ENCODE results near the gene NCOA7.
A peak's percentile ranks its signal among the peaks of the same experiment; 100 is the strongest.
"Not testable (repeated sequence)": the region's sequence is repeated elsewhere in the genome, so short reads cannot be mapped to it uniquely, and the experiment has no call there.

Gene NCOA7

DNA sequence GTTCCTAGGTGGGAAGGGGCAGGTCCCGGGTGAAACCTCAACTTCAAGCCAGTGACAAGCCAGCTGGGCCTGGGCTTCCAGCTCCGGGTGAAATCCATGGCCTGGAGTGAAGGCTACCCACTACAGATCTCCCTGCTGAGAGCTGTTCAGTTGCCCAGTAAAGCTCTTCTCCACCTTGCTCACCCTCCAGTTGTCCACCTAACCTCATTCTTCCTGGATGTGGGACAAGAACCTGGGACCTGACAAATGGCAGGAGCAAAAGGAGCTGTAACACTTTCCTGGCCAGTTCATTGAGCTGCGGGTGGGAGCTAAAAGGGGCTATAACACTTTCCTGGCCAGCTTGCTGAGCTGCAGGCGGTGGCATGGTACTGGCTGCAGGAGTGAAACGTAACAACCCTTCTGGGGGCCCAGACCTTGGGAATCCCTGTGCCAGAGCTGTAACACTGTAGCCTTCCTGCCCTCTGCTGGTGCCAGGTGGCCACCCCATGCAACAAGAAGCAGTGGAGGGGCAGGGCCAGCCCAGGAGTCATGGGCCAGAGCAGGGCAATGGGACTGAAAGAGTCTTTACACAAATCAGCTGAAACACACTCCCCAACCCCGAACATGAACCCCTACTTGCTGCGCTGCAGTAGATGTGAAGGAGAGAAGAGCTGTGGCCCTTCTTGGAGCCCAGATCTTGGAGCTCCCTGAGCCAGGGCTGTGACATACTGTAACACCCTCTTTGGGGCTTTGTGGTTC is 162.2 kb downstream of the NCOA7 start:
- in situ Hi-C loops (cut with MboI; ENCODE audit: low pct_unique_long_range_greater_than_20kb, low sequenced_read_pairs) = no loop called here
- DNase-seq = peak; percentile 57

DNA sequence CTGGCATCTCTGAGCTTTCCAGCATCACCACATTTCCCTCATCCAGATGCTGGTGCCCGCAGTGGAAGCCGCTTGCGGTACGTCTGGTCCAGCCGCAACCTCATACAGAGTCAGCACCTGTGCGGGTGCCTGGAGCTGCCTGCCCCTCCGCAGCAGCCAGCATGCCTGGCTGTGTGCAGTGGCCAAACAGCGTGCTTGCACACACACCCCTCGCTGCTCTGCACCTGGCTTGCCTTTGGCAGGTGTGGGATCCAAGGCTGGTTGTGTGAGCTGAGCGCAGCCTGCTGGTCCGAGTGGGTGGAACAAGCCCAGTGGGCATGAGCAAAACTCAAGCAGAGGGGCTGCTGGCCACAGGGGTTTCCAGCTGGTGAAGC is 162.7 kb downstream of the NCOA7 start:
- in situ Hi-C loops (cut with MboI; ENCODE audit: low pct_unique_long_range_greater_than_20kb, low sequenced_read_pairs) = no loop called here

DNA sequence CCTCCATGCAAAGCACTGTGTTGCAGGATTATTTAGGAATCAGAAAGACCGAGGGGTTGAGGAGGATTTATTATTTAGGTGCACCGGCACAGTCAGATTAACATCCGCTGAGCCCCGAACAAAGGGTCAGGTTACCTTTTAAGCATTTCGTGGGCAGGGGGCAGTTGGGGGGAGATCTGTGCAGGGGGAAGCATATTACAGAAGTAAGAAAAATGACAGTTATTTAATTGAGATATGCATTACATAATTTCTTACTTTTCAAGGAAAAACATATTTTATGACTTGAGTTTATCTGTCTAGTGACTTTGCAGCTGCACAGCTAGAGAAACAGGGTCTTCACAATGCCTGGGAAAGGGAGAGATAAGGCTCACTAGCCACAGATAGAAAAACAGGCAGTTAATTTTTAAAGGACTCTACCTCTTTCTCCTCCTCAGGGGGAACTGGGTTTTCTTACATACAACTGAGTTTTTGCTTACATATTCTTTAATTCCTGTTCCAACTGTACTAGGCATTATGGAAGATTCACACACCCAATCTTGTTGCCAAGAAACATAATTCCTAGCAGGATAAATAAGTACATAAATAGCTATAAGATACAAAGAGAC is 164.1 kb downstream of the NCOA7 start:
- no peak for DNase-seq
- in situ Hi-C loops (cut with MboI; ENCODE audit: low pct_unique_long_range_greater_than_20kb, low sequenced_read_pairs) = no loop called here

More for the DNA sequence above, 162.7 kb downstream of the NCOA7 start:
- no peak for DNase-seq

DNA sequence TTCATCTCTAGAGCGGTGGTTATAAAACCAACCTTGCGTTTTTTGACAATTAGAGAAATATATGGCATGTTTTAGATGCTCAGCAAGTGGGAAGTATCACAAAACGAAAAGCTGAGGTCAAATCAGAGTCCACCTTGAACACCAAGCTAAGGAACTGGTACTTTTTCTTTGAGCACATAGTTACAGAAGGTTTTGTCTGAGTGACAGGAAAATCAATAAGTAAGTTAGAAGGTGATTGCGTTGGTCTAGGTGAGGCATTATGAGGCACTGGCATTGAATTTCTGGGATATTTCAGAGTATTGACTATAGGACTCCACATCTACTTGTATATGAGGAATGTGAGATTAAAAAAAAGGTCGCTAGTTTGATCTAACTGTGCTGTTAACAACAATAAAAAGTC is 165.2 kb downstream of the NCOA7 start:
- in situ Hi-C loops (cut with MboI; ENCODE audit: low pct_unique_long_range_greater_than_20kb, low sequenced_read_pairs) = no loop called here
- DNase-seq = no peak

DNA sequence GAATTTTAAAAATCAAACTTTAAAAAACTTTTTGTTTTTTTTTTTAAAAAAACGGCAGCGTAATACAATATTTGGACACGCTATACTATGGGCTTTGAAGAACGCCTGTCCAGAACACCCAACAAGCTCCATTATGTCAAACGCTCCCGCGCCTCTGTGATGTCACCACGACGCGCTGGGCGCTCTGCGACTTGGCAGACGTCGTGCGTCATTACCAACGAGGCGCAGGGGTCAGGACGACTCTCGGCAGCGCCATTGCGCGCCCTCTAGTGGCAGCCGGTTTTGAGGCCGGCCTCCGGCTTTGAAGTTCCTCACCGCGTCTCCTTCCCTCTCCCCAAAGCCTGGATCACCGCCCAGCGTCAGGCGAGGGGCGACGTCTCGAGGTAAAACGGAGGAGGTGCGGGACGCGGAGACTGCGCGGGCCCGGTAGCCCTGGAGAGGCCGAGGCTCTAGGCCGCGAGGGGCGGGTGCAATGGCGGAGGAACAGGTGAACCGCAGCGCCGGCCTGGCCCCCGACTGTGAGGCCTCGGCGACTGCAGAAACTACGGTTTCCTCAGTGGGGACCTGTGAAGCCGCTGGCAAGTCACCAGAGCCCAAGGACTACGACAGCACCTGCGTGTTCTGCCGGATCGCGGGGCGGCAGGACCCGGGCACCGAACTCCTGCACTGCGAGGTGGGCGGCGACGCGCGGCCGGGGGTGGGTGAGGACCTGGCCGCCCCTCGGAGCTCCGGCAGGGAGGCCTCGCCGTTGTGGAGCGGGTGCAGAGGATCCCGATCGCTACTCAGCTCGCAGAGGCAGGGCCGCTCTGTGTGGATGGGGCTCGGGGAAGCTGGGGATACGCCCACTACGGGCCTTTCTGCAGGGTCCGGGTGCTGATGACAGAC is 166.0 kb downstream of the NCOA7 start, which contains the start of gene HINT3:
Gene HINT3 (plus strand): TSS at position 265 of the 885 bp plus-strand sequence. CDS start 208 bp downstream, at position 473.
- peak; percentile 99 for DNase-seq
- in situ Hi-C loops (cut with MboI; ENCODE audit: low pct_unique_long_range_greater_than_20kb, low sequenced_read_pairs) = no loop called here

DNA sequence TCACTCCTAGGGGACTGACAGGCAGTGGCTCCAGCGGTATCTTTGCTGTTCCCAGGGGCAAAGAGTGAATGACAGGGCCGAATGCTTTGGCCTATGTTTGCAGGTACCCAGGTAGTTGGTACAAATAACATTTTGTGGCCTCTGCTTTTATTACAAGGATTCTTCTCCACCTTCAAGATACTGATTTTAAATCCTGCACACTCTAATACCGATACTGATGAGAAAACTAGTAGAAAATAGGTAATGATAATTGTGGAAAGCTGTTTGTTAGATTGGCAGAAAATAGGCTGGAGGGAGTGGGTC is 166.6 kb downstream of the NCOA7 start:
- in situ Hi-C loops (cut with MboI; ENCODE audit: low pct_unique_long_range_greater_than_20kb, low sequenced_read_pairs) = no loop called here
- DNase-seq = no peak

DNA sequence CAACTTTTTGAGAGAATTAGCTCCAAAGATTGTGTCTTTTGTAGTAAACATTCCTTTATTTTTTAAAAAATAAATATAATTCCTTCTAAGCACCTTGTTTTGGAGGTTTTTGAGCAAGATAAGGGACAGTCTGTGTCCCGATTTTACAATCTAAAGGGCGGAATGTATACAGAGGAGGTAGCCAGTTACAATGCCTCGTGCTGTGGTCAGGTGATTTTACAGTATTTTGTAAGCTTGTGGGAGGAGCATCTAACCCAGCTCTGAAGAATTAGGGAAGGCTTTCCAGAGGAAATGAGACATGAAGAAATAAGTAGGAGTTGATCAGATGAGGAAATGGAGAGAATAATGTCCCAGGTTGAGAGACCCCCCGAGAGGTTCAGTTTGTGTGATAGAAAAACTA is 167.1 kb downstream of the NCOA7 start:
- in situ Hi-C loops (cut with MboI; ENCODE audit: low pct_unique_long_range_greater_than_20kb, low sequenced_read_pairs) = no loop called here

DNA sequence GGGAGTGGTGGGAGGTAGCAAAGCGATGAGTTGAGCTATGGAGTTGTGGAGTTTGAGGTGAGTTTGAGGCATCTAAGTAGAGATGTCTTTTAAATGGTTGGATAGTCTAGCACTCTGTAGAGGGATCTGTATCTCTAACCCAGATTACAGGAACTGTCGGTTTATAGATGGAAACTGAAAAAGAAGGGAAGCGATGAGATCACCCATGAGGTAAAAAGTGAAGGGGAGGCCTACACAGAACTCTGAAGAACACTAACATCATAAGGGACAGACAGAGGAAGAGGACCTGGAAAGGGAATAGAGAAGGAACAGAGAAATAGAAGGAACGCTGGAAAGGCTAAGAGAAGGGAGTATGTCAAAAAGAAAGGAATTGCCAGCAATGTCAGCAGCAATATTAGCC is 168.3 kb downstream of the NCOA7 start:
- in situ Hi-C loops (cut with MboI; ENCODE audit: low pct_unique_long_range_greater_than_20kb, low sequenced_read_pairs) = no loop called here
- DNase-seq = no peak

More for the DNA sequence above, 167.1 kb downstream of the NCOA7 start:
- DNase-seq = peak; percentile 68

DNA sequence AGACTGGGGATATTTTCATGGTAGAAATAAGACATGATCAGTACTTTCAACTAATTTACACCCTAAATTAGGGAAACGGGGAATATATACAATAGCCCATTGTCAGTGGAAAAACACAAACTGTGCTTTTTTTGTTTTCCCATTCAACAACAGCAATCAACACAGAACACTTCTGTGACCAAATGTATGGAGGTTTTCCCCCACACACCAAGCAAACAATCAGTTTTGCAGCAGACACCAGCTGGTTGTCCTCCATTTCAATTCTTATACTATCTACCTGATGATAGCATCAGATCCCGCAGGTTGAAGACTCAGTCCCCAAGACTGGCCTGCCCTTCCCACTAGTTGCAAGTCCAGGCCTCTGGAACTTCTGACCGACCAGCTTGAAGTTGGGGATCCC is 170.4 kb downstream of the NCOA7 start:
- in situ Hi-C loops (cut with MboI; ENCODE audit: low pct_unique_long_range_greater_than_20kb, low sequenced_read_pairs) = no loop called here
- DNase-seq = no peak

DNA sequence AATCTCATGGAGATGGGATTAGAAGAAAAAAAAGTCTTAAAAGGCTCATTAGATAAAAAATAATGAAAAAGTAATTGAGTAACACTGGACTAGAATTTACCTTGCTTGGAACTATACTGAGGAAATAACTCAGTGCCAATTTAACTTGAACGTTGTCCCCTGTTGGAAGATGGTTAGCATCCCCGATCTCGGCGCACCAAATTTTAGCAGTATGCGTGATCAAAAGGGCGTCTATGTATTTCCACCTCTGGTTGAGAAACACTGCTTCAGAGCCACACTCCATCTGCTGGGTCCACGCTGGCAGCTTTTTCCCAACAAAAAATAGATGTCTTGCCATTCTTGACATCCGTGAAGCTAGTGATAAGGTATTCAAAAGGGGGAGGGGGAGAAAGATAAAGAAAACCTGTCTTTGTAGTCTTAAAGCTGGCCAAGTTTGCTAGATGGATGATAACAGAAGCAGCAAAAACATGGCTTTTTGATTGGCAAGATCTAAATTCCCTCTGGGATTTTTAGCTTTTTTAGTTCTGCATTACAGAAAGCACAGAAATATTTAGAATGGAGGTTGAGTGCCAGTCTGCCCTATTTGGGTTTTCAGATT is 172.2 kb downstream of the NCOA7 start:
- DNase-seq = no peak
- in situ Hi-C loops (cut with MboI; ENCODE audit: low pct_unique_long_range_greater_than_20kb, low sequenced_read_pairs) = no loop called here

DNA sequence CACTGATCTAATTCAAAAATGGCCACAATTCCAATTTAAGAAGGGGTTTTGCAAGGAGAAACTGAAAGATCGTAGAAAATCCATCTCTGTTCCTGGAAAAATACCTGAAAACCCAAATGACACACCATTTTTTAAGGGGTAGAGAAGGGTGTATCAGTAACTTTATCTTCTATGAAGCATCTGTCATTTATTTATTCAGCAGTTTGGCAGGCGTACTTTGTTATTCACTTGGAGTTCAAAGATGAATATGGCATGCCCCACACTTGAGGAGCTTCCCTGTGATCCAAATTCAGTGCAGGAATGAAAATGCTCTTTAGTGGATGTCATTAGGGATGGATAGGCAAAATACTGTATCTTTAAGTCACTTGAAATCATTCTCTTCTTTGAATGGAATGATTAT is 173.1 kb downstream of the NCOA7 start:
- DNase-seq = no peak
- in situ Hi-C loops (cut with MboI; ENCODE audit: low pct_unique_long_range_greater_than_20kb, low sequenced_read_pairs) = no loop called here

DNA sequence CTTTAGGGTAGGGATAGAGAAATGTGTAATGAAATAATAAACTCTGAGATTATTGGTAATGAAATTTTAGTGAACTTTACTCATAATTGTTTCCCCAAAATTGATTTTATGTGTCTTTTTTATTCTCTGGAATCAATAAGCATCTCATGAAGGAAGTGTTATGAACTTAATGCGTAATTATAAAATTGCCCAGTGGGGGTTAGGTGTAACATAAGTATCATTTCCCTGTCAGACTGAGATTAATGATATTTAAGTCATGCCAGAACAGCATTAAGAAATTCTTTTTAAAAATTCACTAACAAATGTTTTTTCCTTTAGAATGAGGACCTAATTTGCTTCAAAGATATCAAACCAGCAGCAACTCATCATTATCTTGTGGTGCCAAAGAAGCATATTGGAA is 175.8 kb downstream of the NCOA7 start:
- DNase-seq = no peak
- in situ Hi-C loops (cut with MboI; ENCODE audit: low pct_unique_long_range_greater_than_20kb, low sequenced_read_pairs) = no loop called here

DNA sequence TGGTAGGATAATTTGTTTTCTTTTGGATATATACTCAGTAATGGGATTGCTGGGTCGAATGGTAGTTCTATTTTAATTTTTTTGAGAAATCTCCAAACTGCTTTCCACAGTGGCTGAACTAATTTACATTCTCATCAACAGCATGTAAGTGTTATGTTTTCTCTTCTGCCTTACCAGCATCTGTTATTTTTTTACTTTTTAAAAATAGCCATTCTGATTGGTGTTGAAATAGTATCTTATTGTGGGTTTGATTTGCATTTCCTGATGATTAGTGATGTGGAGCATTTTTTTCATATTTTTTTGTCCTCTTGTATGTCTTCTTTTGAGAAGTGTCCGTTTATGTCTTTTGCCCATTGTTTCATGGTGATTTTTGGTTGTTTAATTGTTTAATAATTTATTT is 177.7 kb downstream of the NCOA7 start:
- no peak for DNase-seq
- in situ Hi-C loops (cut with MboI; ENCODE audit: low pct_unique_long_range_greater_than_20kb, low sequenced_read_pairs) = no loop called here

DNA sequence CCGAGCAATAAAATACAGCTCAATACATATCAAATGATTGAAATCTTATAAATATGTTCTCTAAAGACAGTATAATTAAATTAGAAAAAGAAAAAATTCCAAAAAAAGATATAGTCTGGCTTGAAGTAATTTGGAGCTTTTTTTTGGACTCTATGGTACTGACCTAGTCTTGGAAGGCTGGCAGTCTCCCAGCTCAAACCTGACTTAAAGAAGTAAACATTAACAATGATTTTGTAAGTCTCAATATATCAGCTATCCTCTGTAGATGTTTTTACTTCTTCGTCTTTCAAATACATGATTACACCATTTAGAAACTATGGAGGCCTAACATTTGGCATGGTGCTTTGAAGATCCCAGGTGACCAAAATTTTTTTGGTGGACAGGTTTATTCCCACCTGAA is 180.0 kb downstream of the NCOA7 start:
- in situ Hi-C loops (cut with MboI; ENCODE audit: low pct_unique_long_range_greater_than_20kb, low sequenced_read_pairs) = loop anchor here (10.0 kb wide), 1 partner anchor 186 kb away; no protein-coding TSS in a partner anchor
- no peak for DNase-seq

DNA sequence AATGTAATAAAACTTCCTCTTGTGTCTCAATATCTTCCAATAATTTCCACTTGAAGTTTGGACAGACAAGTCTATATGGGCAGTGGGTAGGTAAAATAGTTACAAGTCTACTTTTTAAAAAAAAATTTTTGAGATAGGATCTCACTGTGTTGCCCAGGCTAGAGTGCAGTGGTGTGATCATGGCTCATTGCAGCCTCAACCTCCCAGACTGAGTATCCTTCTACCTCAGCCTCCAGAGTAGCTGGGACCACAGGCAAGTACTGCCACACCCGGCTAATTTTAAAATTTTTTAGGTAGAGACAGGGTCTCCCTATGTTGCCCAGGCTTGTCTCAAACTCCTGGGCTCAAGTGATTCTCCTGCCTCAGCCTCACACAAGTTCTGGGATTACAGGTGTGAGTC is 181.7 kb downstream of the NCOA7 start:
- DNase-seq = not testable (repeated sequence)
- in situ Hi-C loops (cut with MboI; ENCODE audit: low pct_unique_long_range_greater_than_20kb, low sequenced_read_pairs) = loop anchor here (10.0 kb wide), 1 partner anchor 188 kb away; no protein-coding TSS in a partner anchor

DNA sequence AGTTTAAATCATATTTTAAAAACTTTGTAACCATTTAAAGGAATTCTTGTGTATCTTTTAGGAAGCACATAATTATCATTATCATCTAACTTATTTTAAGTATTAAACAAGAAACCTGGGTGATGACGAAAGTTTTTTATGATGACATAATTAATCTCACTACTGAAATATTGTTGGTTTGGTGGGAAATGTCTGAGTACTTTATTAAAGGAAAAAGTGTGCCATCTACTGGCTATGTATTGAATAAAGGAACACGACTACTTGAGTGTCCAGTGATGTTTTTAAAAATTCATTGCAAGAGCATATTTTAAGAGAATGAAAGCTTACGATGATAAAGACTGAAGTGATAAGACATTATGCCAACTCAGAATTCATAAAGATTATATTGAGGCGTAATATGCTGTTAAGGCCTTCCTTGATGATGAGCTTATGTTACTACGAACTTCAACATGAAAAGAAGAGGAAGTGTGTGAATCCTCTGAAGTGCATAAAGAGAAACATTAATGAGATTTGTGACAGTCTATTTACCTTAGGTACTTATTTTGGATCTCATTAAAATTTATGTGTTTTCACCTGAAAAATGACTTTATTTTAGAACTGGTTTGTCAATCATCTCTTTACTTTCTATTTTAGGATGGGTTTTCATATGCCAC is 183.6 kb downstream of the NCOA7 start:
- in situ Hi-C loops (cut with MboI; ENCODE audit: low pct_unique_long_range_greater_than_20kb, low sequenced_read_pairs) = loop anchor here (10.0 kb wide), 1 partner anchor 190 kb away; no protein-coding TSS in a partner anchor

DNA sequence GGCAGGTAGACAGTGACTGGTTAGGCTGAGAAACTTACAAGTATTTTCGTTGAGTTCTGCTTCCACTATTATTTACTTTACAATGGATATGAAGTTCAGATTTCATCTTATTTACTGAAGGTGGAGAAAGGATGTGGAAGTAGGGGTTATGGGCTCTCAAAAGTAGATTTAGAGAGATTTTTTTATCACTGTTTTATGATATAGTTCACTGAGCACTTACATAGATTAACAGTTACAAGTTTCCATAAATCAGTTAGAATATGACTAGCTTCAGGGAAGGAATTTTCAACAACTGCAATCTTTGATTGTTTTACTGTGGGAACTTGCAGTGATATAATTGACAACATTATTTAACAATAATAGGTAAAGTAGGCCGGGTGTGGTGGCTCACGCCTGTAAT is 188.3 kb downstream of the NCOA7 start:
- no peak for DNase-seq
- in situ Hi-C loops (cut with MboI; ENCODE audit: low pct_unique_long_range_greater_than_20kb, low sequenced_read_pairs) = loop anchor here (10.0 kb wide), 1 partner anchor 194 kb away; no protein-coding TSS in a partner anchor

More for the DNA sequence above, 183.6 kb downstream of the NCOA7 start:
- peak; percentile 85 for DNase-seq
